Adrenal gland (tissue), 12 donors: ENCODE measurements around the gene LARGE1. TPM values are rescaled to one million over a fixed set of nuclear protein-coding genes. Genes with fewer than 3 reads are reported as not detected.

Experiments used
- DNase-seq, 7 donors: peaks; one replicate each; pipeline ENCODE4 v3.0.0-alpha.2; 2019 to 2020
- H3K27ac ChIP-seq, 5 donors: fragments of 200-600 bp; sonication (generic) in 4 of 5; 1 replicate in 3 of 5; 2 replicates in 2 of 5; pipeline versions ENCODE4 v1.5.1 to v1.8.0; 2016 to 2020; ENCODE audit warnings: mild to moderate bottlenecking in 1 of 5
- H3K27me3 ChIP-seq: fragments of 200-600 bp; 2 replicates; pipeline ENCODE4 v1.8.0; 2021
- H3K36me3 ChIP-seq, 2 donors: fragments of 200-600 bp; replicated peaks in 1 of 2; 1 replicate in 1 of 2; 2 replicates in 1 of 2; pipeline versions ENCODE4 v1.5.1 to v1.8.0; 2018 to 2022
- H3K4me1 ChIP-seq, 2 donors: fragments of 200-600 bp; replicated peaks in 1 of 2; 1 replicate in 1 of 2; 2 replicates in 1 of 2; pipeline versions ENCODE4 v1.5.1 to v1.8.0; 2018 to 2021
- H3K4me3 ChIP-seq, 4 donors: fragments of 200-600 bp; sonication (generic) in 3 of 4; one replicate each; pipeline ENCODE4 v1.5.1; 2016 to 2018
- H3K9me3 ChIP-seq, 3 donors: fragments of 200-600 bp; sonication (generic) in 1 of 3; replicated peaks in 1 of 3; 1 replicate in 2 of 3; 2 replicates in 1 of 3; pipeline versions ENCODE4 v1.5.1 to v1.8.0; 2016 to 2021
- POLR2A ChIP-seq, 2 donors: fragments of 450-650 bp; IDR thresholded peaks; one replicate each; pipeline ENCODE4 v1.6.1; 2017; ENCODE audit warnings: antibody characterized with exemption in 2 of 2, mild to moderate bottlenecking in 2 of 2, moderate library complexity in 1 of 2
- WGBS, 4 donors: extraction: QIAGEN DNeasy Blood & Tissue Kit in 2 of 4; methylation state at CpG; one replicate each; pipeline versions ENCODE4 v1.1.5 to v1.1.7; 2013 to 2017; 5-methylcytosine and 5-hydroxymethylcytosine counted together
- intact Hi-C, 2 donors: fragments of 100-400 bp; cut with DNase I; formaldehyde crosslinking; loops; one replicate each; pipeline versions ENCODE4 v1.14.1 to v1.15.0; 2022 to 2023
- polyA plus RNA-seq, 3 donors: library from polyadenylated mRNA; stranded (reverse); fragments of 200-250 nt in 2 of 3; fragments of 350-450 nt in 1 of 3; fragmentation: Illumina TruSeq in 1 of 3; extraction: RNeasy Lipid Tissue Mini Kit (QIAGEN cat#74804) in 1 of 3; gene quantifications; one replicate each; pipeline ENCODE4 v1.2.3, GENCODE V29; 2013 to 2014
- total RNA-seq, 9 donors: library from RNA; depleted of rRNA in 4 of 9; stranded (reverse); fragments of >200 nt in 4 of 9; fragments of 120-200 nt in 1 of 9; fragmentation: NEBNext Ultra II Directional in 1 of 9; extraction: Animal tissue kit (Norgen Biotek cat#: 25700) in 1 of 9; gene quantifications; one replicate each; pipeline versions ENCODE4 v1.1.0 to v1.2.4, GENCODE V29; 2013 to 2023
- TF ChIP-seq, protein P1 (sequence below), 6 experiments: fragments of 450-650 bp in 4 of 6; fragments of 200-600 bp in 2 of 6; sonication (generic) in 1 of 6; IDR thresholded peaks; 1 replicate in 5 of 6; 2 replicates in 1 of 6; pipeline versions ENCODE4 v1.5.1 to v1.8.0; 2016 to 2021; ENCODE audit warnings: antibody characterized with exemption in 6 of 6, mild to moderate bottlenecking in 2 of 6, moderate library complexity in 1 of 6
- donor health status: healthy with polysubstance abuse.
- donor health status: Bipolar disorder and iron deficiency.
- donor health status: DM: yes; HTN: yes; CAD: no.
- donor health status: DM: no; HTN: no; CAD: no.
- donor health status: DM: no; HTN: no; CAD: no.
- donor health status: DM: yes; HTN: yes; CAD: no.

The LARGE1 gene
- total and polyA plus RNA-seq, 12 donors: 3.4 to 67.6 (median 30.6) TPM

GRCh38 chr22:33658775-33659174 lies 261.5 kb downstream of the LARGE1 start:
- TF ChIP-seq, protein P1, sequence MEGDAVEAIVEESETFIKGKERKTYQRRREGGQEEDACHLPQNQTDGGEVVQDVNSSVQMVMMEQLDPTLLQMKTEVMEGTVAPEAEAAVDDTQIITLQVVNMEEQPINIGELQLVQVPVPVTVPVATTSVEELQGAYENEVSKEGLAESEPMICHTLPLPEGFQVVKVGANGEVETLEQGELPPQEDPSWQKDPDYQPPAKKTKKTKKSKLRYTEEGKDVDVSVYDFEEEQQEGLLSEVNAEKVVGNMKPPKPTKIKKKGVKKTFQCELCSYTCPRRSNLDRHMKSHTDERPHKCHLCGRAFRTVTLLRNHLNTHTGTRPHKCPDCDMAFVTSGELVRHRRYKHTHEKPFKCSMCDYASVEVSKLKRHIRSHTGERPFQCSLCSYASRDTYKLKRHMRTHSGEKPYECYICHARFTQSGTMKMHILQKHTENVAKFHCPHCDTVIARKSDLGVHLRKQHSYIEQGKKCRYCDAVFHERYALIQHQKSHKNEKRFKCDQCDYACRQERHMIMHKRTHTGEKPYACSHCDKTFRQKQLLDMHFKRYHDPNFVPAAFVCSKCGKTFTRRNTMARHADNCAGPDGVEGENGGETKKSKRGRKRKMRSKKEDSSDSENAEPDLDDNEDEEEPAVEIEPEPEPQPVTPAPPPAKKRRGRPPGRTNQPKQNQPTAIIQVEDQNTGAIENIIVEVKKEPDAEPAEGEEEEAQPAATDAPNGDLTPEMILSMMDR (IDR thresholded peaks at IDR 0.05): no peak
- no peak for TF ChIP-seq POLR2A (IDR thresholded peaks at IDR 0.05)
- H3K4me3 ChIP-seq: no peak overlapping the region
- WGBS, 4 donors: 62 to 72% (median 66%) methylated on average over 3 of the region's 3 CpGs
- no peaks in the 10 kb centered on the region for H3K9me3 ChIP-seq
- no peaks in the 10 kb centered on the region for H3K27me3 ChIP-seq
- peaks cover 0 to 14% of the 10 kb centered on the region in 2 donors for H3K4me1 ChIP-seq
- intact Hi-C loops: no loop called here
- DNase-seq: peak; percentile 34 to 75 (median 54)
- no peaks in the 10 kb centered on the region for H3K36me3 ChIP-seq
- peak overlapping the region in 2 of 5 donors; percentile 20 to 63 for H3K27ac ChIP-seq

DNA sequence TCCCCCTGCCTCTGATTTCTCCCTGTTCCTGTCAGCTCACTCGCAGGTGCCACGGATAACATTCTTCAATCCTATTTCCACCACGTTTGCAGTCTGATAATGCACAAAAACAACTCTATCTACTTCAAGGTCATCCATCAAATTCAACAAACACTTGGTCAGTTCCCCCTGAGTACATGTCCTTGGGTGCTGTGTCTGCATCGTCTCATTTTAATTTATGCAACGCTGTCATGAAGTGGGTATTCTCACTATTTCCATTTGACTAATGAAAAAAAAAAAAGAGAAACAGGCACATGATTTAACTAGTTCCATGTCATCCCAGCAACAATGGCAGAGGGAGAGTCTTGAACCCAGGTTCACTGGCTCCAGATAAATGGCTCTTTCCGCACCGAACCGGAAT lies 262.6 kb downstream of the LARGE1 start:
- Histone ChIP-seq H3K36me3 (no peaks in the 10 kb centered on the region), H3K27me3 (no peaks in the 10 kb centered on the region), H3K9me3 (no peaks in the 10 kb centered on the region), H3K4me3 (no peak overlapping the region), H3K27ac (peak overlapping the region in 1 of 5 donors; percentile 28), H3K4me1 (peaks cover 0 to 14% of the 10 kb centered on the region in 2 donors)
- WGBS, 4 donors: 54 to 63% (median 59%) methylated on average over 8 of the region's 8 CpGs
- peak in 2 of 7 donors; percentile 2 to 22 for DNase-seq
- intact Hi-C loops: no loop called here
- no peak for TF ChIP-seq POLR2A (IDR thresholded peaks at IDR 0.05)
- TF ChIP-seq, protein P1 (IDR thresholded peaks at IDR 0.05): no peak

- Histone ChIP-seq H3K9me3 (no peaks in the 10 kb centered on the region), H3K4me3 (no peak overlapping the region), H3K27me3 (no peaks in the 10 kb centered on the region), H3K36me3 (no peaks in the 10 kb centered on the region), H3K4me1 (peaks cover 0 to 14% of the 10 kb centered on the region in 2 donors), H3K27ac (peak overlapping the region in 1 of 5 donors; percentile 28)
- no peak for TF ChIP-seq POLR2A (IDR thresholded peaks at IDR 0.05)
- TF ChIP-seq, protein P1 (IDR thresholded peaks at IDR 0.05): no peak
- DNase-seq: peak in 1 of 7 donors; percentile 15
- 58 to 67% (median 64%) methylated on average over 8 of the region's 8 CpGs for WGBS, 4 donors
- intact Hi-C loops: no loop called here
Measured at GRCh38 chr22:33656808-33657628, 263.3 kb downstream of the LARGE1 start.

DNA sequence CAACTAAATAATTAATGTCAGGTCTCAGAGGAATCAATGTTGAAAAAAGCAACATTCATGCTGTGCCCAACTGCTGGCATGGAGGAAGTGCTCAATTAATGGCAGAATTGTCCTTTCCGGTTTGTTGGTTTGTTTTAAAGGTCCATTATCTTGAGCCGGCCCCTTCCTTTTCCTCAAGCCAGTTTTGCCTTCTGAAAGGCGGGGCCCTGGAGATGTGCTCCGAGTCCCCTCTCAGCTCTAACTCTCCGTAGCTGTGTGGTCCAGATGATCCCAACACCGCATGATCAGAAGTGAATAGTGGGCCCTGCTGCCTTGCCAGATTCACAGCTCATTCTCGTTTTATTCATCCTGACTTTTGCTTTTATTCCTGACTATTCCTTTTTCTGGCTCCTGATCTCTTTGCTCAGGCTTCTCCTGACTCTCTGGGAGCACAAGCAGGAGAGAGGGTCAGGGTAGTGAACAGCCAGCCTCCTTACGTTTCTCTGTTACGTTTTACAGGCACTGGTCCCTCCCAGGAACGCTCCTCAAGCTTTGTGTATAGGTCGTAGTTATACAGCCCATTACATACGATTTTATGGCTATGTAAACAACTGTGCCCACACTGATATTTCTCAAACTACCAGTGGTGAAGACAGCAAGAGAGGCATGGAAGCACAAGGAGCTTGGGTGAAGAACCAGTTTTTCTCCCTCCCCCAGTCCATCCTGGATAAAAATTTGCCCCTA lies 265.9 kb downstream of the LARGE1 start:
- WGBS, 4 donors: 69 to 72% (median 70%) methylated on average over 12 of the region's 12 CpGs
- no peak for TF ChIP-seq POLR2A (IDR thresholded peaks at IDR 0.05)
- TF ChIP-seq, protein P1 (IDR thresholded peaks at IDR 0.05): no peak
- intact Hi-C loops: no loop called here

More for the DNA sequence above, 265.9 kb downstream of the LARGE1 start:
- DNase-seq: peak in 1 of 7 donors; percentile 19
- Histone ChIP-seq H3K4me3 (no peak overlapping the region), H3K36me3 (no peaks in the 10 kb centered on the region), H3K27ac (no peak overlapping the region), H3K4me1 (peaks cover 0 to 14% of the 10 kb centered on the region in 2 donors), H3K9me3 (no peaks in the 10 kb centered on the region), H3K27me3 (no peaks in the 10 kb centered on the region)
